Thyroid gland (tissue), 4 donors: Measurements from ENCODE around the gene HLA-DMB.

Source experiments
- CTCF ChIP-seq, 6 experiments: fragments of 200-600 bp in 3 of 6; fragments of 450-650 bp in 3 of 6; sonication (generic) in 3 of 6; IDR thresholded peaks; one replicate each; pipeline ENCODE4 v1.5.1; 2016 to 2019; ENCODE audit warnings: antibody characterized with exemption in 6 of 6, mild to moderate bottlenecking in 2 of 6, inconsistent platforms in 1 of 6, moderate library complexity in 1 of 6
- POLR2A ChIP-seq, 2 donors: fragments of 450-650 bp; IDR thresholded peaks; one replicate each; pipeline ENCODE4 v1.6.1; 2017; ENCODE audit warnings: antibody characterized with exemption in 2 of 2, mild to moderate bottlenecking in 2 of 2, moderate library complexity in 1 of 2

DNA sequence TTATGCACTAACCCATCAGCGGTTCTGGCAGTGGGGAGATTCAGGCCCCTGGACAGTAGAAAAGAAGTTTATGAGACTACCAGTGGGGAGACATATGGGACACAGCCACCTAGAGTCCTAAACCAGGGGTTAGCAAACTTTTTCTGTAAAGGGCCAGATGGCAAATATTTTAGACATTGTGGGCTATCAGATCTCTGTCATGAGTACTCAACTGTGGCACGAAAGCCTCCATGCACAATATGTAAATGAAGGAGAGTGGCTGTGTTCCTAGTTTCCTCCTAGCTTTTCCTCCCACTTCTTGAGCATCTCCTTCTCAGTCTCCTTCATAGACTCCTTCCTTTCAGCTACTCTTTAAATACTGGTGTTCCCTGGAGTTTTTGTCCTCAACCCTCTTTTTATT lies 15.3 kb upstream of the HLA-DMB start:
- no peak for TF ChIP-seq CTCF (IDR thresholded peaks at IDR 0.05)
- TF ChIP-seq POLR2A (IDR thresholded peaks at IDR 0.05): no peak
